CD14-positive monocyte (primary cell): ENCODE results near the gene GRHL1. TPM values are rescaled to one million over a fixed set of nuclear protein-coding genes. Genes with fewer than 3 reads are reported as not detected.
"Not testable (repeated sequence)": the region's sequence is repeated elsewhere in the genome, so short reads cannot be mapped to it uniquely, and the experiment has no call there.

ENCODE experiments used
- DNase-seq, 3 donors: peaks; one replicate each; pipeline ENCODE4 v3.0.0-alpha.2; 2011 to 2022
- H2AFZ ChIP-seq: 2 replicates; pipeline ENCODE4 v1.6.0; 2012; ENCODE audit warnings: mild to moderate bottlenecking, low read depth, low read length, inconsistent platforms; ENCODE audit not compliant: insufficient read depth, poor library complexity, severe bottlenecking
- H3K27ac ChIP-seq, 2 donors: 1 replicate in 1 of 2; 2 replicates in 1 of 2; pipeline ENCODE4 v1.5.1; 2012 to 2013; ENCODE audit warnings: low read length in 2 of 2, control low read depth in 1 of 2, inconsistent platforms in 1 of 2, low read depth in 1 of 2, mild to moderate bottlenecking in 1 of 2
- H3K27me3 ChIP-seq, 2 donors: one replicate each; pipeline versions ENCODE4 v1.6.0 to v1.6.1; 2011 to 2013; ENCODE audit warnings: low read length in 2 of 2; ENCODE audit not compliant: control insufficient read depth in 2 of 2, insufficient read depth in 2 of 2
- H3K36me3 ChIP-seq, 2 donors: replicated peaks in 1 of 2; 1 replicate in 1 of 2; 2 replicates in 1 of 2; pipeline versions ENCODE4 v1.5.1 to v1.6.1; 2012 to 2013; ENCODE audit warnings: low read length in 2 of 2, control low read depth in 1 of 2, inconsistent platforms in 1 of 2, mild to moderate bottlenecking in 1 of 2; ENCODE audit not compliant: insufficient read depth in 2 of 2, control insufficient read depth in 1 of 2
- H3K4me1 ChIP-seq, 2 donors: 1 replicate in 1 of 2; 2 replicates in 1 of 2; pipeline versions ENCODE4 v1.5.1 to v1.6.1; 2012 to 2013; ENCODE audit warnings: low read length in 2 of 2, control low read depth in 1 of 2, inconsistent platforms in 1 of 2, mild to moderate bottlenecking in 1 of 2, moderate library complexity in 1 of 2; ENCODE audit not compliant: insufficient read depth in 2 of 2, control insufficient read depth in 1 of 2
- H3K4me2 ChIP-seq: replicated peaks from 2 replicates; pipeline ENCODE3; 2012; ENCODE audit warnings: low read length, moderate library complexity, mild to moderate bottlenecking; ENCODE audit not compliant: poor library complexity, severe bottlenecking; ENCODE audit errors: extremely low read depth
- H3K4me3 ChIP-seq, 3 experiments: fragments of 200-600 bp in 1 of 3; sonication (generic) in 1 of 3; replicated peaks in 1 of 3; 1 replicate in 2 of 3; 2 replicates in 1 of 3; pipeline ENCODE4 v1.5.1; 2011 to 2013; ENCODE audit warnings: low read length in 3 of 3, mild to moderate bottlenecking in 3 of 3, control low read depth in 2 of 3, low read depth in 2 of 3, inconsistent platforms in 1 of 3, moderate library complexity in 1 of 3
- H3K79me2 ChIP-seq: 2 replicates; pipeline ENCODE4 v1.6.0; 2012; ENCODE audit warnings: mild to moderate bottlenecking, control low read depth, inconsistent platforms, low read length, moderate library complexity; ENCODE audit not compliant: insufficient read depth
- H3K9ac ChIP-seq: 2 replicates; pipeline ENCODE4 v1.6.0; 2017; ENCODE audit warnings: low read length, mild to moderate bottlenecking; ENCODE audit not compliant: insufficient read depth, poor library complexity, severe bottlenecking
- H3K9me3 ChIP-seq, 2 donors: replicated peaks in 1 of 2; 1 replicate in 1 of 2; 2 replicates in 1 of 2; pipeline versions ENCODE4 v1.5.1 to v1.6.1; 2012 to 2013; ENCODE audit warnings: low read length in 2 of 2, control low read depth in 1 of 2; ENCODE audit not compliant: control insufficient read depth in 1 of 2, insufficient read depth in 1 of 2
- H4K20me1 ChIP-seq: 2 replicates; pipeline ENCODE4 v1.6.0; 2012; ENCODE audit warnings: mild to moderate bottlenecking, low read length, control low read depth, moderate library complexity; ENCODE audit not compliant: insufficient read depth
- H3K27ac Mint-ChIP-seq, 7 donors: one replicate each; pipeline ENCODE4 v1.8.0; 2020; ENCODE audit warnings: mild to moderate bottlenecking in 7 of 7, mixed read lengths in 7 of 7, moderate library complexity in 6 of 7, inconsistent platforms in 2 of 7
- H3K27me3 Mint-ChIP-seq, 3 donors: one replicate each; pipeline ENCODE4 v1.8.0; 2021 to 2022; ENCODE audit warnings: low read depth in 3 of 3, mild to moderate bottlenecking in 3 of 3, mixed read lengths in 3 of 3, moderate library complexity in 3 of 3, inconsistent platforms in 1 of 3
- H3K36me3 Mint-ChIP-seq, 2 donors: one replicate each; pipeline ENCODE4 v1.8.0; 2020; ENCODE audit warnings: mixed read lengths in 2 of 2, inconsistent platforms in 1 of 2, mild to moderate bottlenecking in 1 of 2
- H3K4me1 Mint-ChIP-seq: one replicate; pipeline ENCODE4 v1.8.0; 2020; ENCODE audit warnings: mild to moderate bottlenecking, mixed read lengths
- H3K4me3 Mint-ChIP-seq, 2 donors: one replicate each; pipeline ENCODE4 v1.8.0; 2020; ENCODE audit warnings: mild to moderate bottlenecking in 2 of 2, mixed read lengths in 2 of 2, moderate library complexity in 1 of 2
- H3K9me3 Mint-ChIP-seq, 7 donors: one replicate each; pipeline ENCODE4 v1.8.0; 2020 to 2022; ENCODE audit warnings: mixed read lengths in 7 of 7, mild to moderate bottlenecking in 6 of 7, moderate library complexity in 6 of 7, inconsistent platforms in 2 of 7
- CTCF ChIP-seq: fragments of 200-600 bp; IDR thresholded peaks from one replicate; pipeline ENCODE4 v1.8.0; 2022; ENCODE audit warnings: antibody characterized with exemption, mild to moderate bottlenecking
- whole genome bisulfite sequencing: methylation state at CpG from one replicate; pipeline ENCODE4 v1.1.5; 2013; ENCODE audit warnings: missing lambda C conversion rate; ENCODE audit not compliant: insufficient coverage; 5-methylcytosine and 5-hydroxymethylcytosine counted together
- intact Hi-C, 2 donors: fragments of 100-400 bp; cut with micrococcal nuclease; formaldehyde crosslinking; loops; one replicate each; pipeline versions ENCODE4 v1.15.0 to v1.15.1; 2023
- polyA plus RNA-seq, 3 donors: library from polyadenylated mRNA; depleted of rRNA in 1 of 3; unstranded in 2 of 3; stranded (reverse) in 1 of 3; fragments of 300-500 nt in 2 of 3; fragments of >200 nt in 1 of 3; fragmentation: Illumina TruSeq in 2 of 3; gene quantifications; 1 replicate in 2 of 3; 2 replicates in 1 of 3; pipeline ENCODE4 v1.2.3, GENCODE V29; 2012 to 2021

Gene GRHL1
- polyA plus RNA-seq, 3 donors: 0.08 TPM; not detected in 2

- Mint-ChIP-seq H3K4me3 (peak overlapping the region; percentile 78 to 91), H3K4me1 (peaks cover 66% of the 10 kb centered on the region), H3K27me3 (peaks cover 0 to 2% (median 0%) of the 10 kb centered on the region in 3 donors), H3K36me3 (peaks cover 4 to 9% of the 10 kb centered on the region in 2 donors), H3K9me3 (peaks cover 0 to 9% (median 4%) of the 10 kb centered on the region in 7 donors), H3K27ac (peak overlapping the region; percentile 98 to 99 (median 98))
- WGBS: 86% methylated on average over 1 of the region's 7 CpGs
- no peaks in the 10 kb centered on the region for H3K27me3 ChIP-seq
- peaks cover 15% of the 10 kb centered on the region for H3K79me2 ChIP-seq
- peak overlapping the region; percentile 76 for H3K4me2 ChIP-seq
- H3K36me3 ChIP-seq: no peaks in the 10 kb centered on the region
- H4K20me1 ChIP-seq: no peaks in the 10 kb centered on the region
- peak overlapping the region in 2 of 3 experiments; percentile 55 to 63 for H3K4me3 ChIP-seq
- intact Hi-C loops: no loop called here
- peak overlapping the region; percentile 62 for H2AFZ ChIP-seq
- H3K9ac ChIP-seq: peak overlapping the region; percentile 95
- TF ChIP-seq CTCF: no peak
- H3K4me1 ChIP-seq: peaks cover 71 to 77% of the 10 kb centered on the region in 2 donors
- DNase-seq: no peak
- H3K27ac ChIP-seq: peak overlapping the region; percentile 99 to 100
- no peaks in the 10 kb centered on the region for H3K9me3 ChIP-seq
Measured at GRCh38 chr2:10029875-10030223, 78.4 kb downstream of the GRHL1 start.

GRCh38 chr2:10030311-10030736, 78.8 kb downstream of the GRHL1 start:
- Histone ChIP-seq H3K36me3 (no peaks in the 10 kb centered on the region), H3K4me2 (peak overlapping the region; percentile 76), H3K9ac (peak overlapping the region; percentile 95), H3K27ac (peak overlapping the region; percentile 99 to 100), H3K27me3 (no peaks in the 10 kb centered on the region), H3K4me1 (peaks cover 76 to 82% of the 10 kb centered on the region in 2 donors), H3K79me2 (peaks cover 15% of the 10 kb centered on the region), H3K9me3 (no peaks in the 10 kb centered on the region), H4K20me1 (no peaks in the 10 kb centered on the region), H3K4me3 (peak overlapping the region in 1 of 3 experiments; percentile 63), H2AFZ (no peak overlapping the region)
- no peak for DNase-seq
- Mint-ChIP-seq H3K4me3 (peak overlapping the region; percentile 78 to 91), H3K4me1 (peaks cover 70% of the 10 kb centered on the region), H3K9me3 (peaks cover 0 to 11% (median 4%) of the 10 kb centered on the region in 7 donors), H3K27me3 (peaks cover 0 to 2% (median 0%) of the 10 kb centered on the region in 3 donors), H3K36me3 (peaks cover 4 to 12% of the 10 kb centered on the region in 2 donors), H3K27ac (peak overlapping the region; percentile 98 to 99 (median 98))
- no peak for TF ChIP-seq CTCF
- 93% methylated on average over 8 of the region's 9 CpGs for WGBS
- intact Hi-C loops: no loop called here

GRCh38 chr2:10030798-10031197, 79.3 kb downstream of the GRHL1 start:
- Histone ChIP-seq H3K4me2 (peak overlapping the region; percentile 76), H3K9ac (peak overlapping the region; percentile 95), H3K4me3 (peak overlapping the region in 1 of 3 experiments; percentile 63), H3K27ac (peak overlapping the region in 1 of 2 donors; percentile 99), H3K79me2 (peaks cover 15% of the 10 kb centered on the region), H3K4me1 (peaks cover 81 to 86% of the 10 kb centered on the region in 2 donors)
- H3K36me3 ChIP-seq, intact Hi-C loops, H3K9me3 Mint-ChIP-seq, H3K9me3 ChIP-seq, DNase-seq, H3K27me3 ChIP-seq, H3K27me3 Mint-ChIP-seq, H2AFZ ChIP-seq, H4K20me1 ChIP-seq: not testable (repeated sequence)
- peaks cover 4 to 12% of the 10 kb centered on the region in 2 donors for H3K36me3 Mint-ChIP-seq
- H3K27ac Mint-ChIP-seq: peak overlapping the region; percentile 21 to 98 (median 79)
- no CpG with 5 or more reads among the region's 8 CpGs for WGBS
- peak overlapping the region in 1 of 2 donors; percentile 91 for H3K4me3 Mint-ChIP-seq
- peaks cover 75% of the 10 kb centered on the region for H3K4me1 Mint-ChIP-seq
